ELR (cell line): ENCODE data around the gene ACOX2.
A peak's percentile ranks its signal among the peaks of the same experiment; 100 is the strongest.

Experiments used
- DNase-seq: peaks from one replicate; pipeline ENCODE4 v3.0.0-alpha.2; 2015; ENCODE audit warnings: low read depth

ACOX2 gene

DNA sequence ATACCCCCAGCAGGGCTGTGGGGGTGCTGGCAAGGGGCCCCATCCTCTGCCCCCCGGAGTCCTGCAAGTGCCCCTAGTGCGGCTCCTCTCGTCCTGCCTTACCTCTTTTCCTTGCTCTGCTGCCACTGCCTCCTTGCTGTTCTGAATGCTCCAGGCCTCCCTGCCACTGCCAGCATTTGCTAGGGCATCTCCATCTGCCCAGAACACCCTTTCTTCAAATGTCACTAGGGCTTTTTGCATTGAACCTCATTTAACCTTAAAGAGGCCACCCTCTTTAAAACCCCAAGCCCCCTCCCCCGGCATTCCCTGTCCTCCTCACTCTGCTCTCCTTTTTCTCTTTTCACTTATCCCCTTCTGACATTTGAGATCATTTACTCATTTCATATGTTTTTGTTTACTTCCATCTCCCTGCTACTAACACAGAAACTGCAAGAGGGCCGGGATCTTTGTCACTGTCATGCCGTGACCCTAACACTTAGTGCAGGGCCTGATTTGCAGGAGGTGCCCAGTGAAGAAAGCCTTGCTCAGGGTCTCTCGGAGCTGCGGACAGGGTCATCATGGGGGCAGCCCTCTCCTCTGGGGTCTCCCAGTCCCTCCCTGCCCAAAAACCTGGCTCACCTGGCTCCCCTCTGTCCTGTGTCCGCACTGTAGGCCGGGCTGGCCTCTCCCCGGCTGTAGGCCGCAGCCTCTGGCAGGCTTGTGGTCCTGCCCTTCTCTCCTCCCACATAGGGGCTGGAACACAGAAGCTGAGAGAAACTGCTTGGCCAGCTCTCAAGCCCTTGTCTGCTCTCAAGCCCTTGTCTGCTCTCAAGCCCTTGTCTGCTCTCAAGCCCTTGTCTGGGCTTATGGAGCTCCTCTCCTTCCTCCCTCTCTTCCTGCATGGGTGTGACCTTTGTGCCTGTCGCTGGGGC is at the start of gene ACOX2:
TSS of gene ACOX2 (minus strand) at position 690 of the 911 bp plus-strand sequence. CDS start 2,084 bp downstream, outside the sequence.
- DNase-seq, result no peak

DNA sequence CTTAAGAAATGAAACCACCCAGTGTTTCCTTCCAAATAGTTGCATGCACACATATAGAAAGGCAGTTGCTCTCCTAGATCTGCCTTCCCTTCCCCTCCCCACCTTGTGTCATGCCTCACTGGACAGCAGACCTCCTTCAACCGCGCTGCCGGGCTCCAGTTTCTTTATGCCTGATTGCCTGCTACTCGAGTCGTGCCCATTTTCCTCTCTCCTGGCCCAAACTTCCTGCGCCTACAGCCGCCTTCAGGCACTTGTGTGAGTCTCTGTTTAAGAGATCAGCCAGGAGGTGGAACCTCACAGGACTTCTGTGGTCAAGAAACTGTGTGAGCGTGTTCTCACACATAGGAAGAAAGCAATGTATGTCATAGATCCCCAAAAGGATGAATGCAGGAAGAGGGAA is 49.0 kb upstream of the ACOX2 start:
- DNase-seq, result no peak

DNA sequence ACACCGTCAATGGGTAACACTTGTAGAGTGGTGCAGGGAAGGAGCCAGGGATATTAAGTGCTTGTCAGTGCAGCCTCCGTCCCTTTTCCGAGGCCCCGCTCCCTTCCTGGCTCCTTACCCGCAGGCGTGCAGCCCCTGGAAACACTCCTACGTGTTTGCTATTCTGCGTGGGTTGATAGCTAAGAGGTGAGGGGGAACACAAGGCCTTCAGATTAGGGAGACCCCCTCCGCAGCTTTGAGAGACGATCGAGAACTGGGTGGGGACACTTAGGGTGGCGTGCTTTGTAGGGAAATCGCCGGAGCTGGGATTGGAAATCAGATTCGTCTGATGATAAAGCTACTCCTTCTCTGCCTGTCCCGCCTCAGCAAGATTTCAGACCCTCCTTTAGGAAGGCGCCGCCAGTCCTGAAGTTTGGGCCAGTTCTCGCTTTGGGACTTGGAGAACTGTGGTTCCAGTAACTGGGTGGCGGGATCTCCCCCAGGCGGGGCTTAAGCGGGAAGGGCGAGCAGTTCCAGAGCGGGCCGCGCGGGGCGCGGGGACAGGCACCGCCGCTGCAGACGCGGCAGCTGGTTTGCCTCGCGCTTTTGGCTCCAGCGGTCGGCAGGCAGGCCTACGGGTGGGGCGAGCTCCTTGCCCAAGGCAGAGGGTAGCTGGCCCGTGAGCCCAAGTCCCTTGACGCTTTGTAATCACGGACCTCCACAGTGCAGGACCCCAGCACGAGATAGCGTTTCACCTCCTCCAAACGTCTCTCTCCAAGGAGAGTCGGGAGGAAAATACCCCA is 48.2 kb upstream of the ACOX2 start:
- peak; percentile 80 for DNase-seq

DNA sequence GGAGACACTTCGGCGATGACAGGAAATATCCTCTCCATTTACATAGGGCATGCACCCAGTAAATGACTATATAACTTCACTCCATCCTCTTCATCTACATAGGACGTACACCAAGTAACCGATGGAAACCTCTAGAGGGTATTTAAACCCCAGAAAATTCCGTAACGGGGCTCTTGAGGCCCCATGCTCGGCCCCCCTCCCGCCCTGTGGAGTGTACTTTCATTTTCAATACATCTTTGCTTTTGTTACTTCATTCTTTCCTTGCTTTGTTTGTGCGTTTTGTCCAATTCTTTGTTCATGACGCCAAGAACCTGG is 47.7 kb upstream of the ACOX2 start:
- DNase-seq, result no peak

DNA sequence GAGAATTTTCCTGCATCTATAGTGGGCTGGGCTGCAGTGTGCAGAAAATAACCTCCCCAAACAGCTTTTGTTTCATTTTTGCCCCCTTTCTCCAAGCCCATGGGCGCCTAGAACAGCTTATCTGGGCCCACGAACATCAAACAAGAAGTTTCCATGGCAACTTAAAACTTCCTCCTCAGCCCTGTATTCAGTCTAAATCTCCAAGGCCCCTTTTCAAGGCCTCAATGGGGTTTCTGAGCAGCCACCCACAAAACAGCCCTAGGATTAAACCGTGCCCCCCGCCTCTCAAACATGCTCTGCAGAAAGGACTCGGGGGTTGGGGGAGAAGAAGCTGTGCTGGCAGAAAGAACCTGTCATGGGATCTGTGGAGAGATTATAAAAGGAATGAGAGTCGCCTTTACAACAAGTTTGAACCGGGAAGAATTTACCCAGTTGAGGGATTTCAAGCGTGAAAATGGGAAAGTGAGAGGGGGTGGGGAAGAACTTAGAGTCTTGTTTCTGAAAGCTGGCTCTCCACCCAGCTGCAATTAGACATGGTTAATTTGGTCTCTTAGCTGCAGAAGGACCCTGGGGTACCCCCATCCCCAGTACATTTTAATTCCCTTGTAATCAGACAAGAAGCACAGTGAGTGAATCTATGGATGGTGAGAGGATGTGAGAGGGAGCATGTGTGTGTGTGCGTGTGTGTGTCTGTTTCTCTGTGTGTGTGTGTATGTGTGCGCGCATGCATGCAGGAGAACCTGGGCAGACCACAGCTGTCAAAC is 44.5 kb upstream of the ACOX2 start:
- DNase-seq, result no peak

DNA sequence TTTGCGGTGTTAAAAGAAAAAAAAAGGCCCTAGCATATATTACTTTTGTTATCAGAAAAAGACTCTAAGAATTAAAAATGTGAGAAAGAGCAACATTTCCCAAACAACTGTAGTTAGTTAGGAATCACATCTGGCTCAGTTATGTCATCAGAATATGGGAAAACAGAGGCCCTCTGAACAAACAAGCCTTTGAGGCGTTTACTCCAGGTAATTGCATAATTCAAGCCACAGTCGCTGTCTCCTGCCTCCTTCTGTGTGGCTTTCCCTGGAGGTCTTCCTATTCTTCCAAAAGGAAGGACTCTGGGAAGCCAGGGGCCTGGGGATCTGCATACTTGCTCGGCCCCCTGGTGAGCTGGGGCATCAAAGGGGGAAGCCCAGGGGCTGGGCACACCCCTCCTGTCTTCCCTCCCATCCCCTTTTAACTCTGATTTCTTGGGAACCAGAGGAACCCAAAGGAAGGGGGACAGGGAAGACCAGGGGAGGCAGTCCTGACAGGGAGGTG is 43.9 kb upstream of the ACOX2 start:
- no peak for DNase-seq

DNA sequence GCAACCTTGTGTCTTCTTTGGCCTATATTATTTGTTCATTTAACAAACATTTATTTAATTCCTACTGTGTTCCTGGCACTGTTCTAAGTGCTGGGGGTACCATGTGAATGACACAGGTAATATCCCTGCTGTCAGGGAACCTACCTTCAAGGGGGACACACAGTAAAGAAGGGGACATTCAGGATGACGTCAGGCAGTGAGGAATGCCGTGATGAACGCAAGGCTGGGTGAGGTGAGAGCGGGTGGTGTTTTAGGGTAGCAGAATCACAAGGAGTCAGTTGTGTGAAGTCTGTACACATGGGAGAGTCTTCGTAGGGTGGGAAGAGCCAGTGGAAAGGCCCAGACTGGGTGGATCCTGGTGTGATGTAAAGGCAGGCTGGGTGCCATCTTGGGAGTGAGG is 41.9 kb upstream of the ACOX2 start:
- DNase-seq, result no peak

DNA sequence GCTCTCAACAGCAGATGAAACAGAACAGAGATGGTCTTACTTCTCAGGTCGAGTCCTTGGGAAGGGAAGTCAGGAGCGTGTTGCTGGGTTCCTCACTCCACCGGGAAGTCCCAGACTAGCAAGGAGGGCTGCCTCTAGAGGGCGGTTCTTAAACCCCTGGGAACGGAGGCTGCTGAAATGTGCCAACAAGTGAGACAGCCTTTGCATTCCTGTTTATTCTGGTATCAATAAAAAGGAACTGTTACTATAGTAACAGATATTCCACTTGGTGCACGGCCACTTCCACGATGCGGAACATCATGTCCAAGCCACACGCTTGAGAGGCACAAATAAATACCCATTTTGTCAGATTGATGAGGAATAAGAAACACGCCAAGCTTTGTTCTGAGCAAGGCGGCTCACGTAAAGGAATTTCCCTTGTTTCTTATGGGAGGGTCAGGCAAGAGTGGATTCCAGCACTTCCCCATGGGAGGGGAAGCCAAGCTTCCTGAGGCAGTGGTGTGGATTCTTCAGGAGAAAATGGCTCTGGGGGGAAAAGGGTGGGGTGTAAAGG is 40.4 kb upstream of the ACOX2 start, which contains the start of gene FAM107A:
TSS of gene FAM107A (minus strand) at position 123 of the 553 bp plus-strand sequence. CDS start 7,531 bp downstream, outside the sequence.
- peak; percentile 49 for DNase-seq

DNA sequence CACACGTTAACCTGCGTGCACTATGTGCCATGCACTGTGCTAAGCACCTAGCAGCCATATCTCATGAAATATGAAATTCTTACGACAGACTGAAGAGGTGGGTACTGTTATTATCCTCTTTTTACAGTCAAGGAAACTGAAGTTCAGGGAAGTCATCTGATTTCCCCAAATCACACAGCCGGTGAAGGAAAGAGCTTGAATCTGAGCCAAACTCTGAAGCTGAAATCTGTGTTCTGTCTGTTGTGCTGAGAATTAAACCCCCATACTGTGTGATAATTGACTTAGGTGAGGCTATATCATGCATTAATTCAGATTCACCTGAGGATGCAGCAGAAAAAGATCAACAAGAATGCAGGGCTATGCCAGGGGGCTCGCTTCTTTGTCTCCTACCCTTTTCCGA is 39.7 kb upstream of the ACOX2 start:
- no peak for DNase-seq

DNA sequence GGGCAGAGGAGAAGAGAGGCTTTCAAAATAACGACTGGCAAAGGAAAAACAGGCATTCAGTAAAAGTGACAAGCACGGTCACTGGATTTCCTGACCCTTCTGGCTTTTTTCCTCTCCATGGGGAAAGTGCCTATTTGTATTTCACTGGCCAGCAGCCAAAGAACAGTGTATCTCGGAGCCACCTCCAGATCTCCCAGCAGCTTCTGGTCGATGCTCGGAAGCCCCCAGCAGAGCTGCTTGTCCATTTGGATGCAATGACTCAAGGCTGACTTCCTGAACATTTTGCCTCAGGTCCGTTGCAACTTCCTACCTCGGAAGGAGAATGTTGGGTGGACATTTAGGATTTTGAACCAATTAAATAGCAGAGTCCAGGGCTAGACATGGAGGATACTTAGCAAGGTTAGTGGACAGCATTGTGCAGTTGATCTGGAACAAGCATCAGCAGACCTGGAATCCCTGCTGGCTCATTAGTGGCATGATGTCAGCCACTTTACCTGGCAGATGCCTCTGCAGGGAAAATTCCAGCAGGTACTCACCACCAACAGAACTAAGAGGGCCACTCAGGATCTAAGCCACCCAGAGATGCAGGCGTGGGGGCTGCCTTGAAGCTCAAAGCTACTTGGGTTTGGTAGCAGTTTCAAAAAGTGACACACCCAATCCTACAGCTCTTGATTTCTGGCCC is 39.1 kb upstream of the ACOX2 start:
- DNase-seq, result peak; percentile 44

DNA sequence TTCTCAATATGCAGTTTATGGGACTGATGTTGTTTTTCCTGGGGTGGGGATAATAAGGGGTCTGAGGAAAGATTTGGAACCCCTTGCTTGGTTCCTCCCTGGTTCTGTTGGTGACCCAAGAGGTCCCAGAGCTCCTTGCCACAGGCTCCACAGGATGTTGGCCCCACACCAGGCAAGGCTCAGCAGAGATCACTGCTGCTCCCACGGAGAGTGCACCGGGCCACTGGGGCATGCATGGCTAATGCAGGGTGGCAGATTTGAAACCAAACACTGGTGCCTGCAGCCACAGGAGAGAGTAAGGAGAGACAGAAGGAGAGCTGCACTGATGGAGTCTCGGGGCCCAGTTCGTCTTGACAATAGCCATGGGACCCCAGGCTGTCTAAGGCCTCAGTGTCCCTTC is 37.7 kb upstream of the ACOX2 start:
- DNase-seq, result no peak

DNA sequence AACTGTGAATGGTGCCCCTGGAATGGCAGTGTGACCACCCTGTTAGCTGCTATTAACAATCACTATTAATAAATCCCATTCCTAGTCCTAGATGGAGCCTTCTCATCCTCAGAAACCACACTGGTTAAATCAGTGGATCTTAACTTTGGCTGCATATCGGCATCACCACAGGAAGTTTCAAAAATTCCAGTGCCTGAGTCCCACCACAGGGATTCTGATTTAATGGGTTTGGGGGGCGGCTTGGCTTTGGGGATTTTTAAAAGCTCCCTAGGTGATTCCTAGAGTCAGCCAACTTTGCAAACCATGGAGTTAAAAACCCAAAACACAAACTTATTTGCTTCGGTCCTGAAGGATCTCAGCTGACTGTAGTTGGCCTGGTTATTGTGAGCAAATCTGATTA is 37.1 kb upstream of the ACOX2 start:
- DNase-seq, result no peak

DNA sequence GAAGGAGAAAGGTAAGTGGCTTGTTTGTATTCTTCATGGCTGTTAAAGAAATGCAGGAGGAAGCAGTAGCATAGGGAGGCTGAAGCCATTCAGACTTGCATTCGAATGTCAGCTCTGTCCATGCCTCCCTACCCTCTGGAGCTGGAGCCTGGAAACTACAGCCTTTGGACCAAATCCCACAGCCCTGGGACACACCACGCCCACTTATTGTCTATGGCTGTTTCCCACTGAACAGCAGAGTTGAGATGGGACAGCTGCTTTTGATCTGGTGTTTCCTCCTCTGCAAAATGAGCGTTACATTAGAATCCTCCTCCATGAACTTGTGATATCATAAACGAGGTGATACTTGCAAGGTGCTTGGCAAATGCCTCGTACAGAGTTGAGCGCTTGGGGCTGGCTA is 36.6 kb upstream of the ACOX2 start:
- no peak for DNase-seq

DNA sequence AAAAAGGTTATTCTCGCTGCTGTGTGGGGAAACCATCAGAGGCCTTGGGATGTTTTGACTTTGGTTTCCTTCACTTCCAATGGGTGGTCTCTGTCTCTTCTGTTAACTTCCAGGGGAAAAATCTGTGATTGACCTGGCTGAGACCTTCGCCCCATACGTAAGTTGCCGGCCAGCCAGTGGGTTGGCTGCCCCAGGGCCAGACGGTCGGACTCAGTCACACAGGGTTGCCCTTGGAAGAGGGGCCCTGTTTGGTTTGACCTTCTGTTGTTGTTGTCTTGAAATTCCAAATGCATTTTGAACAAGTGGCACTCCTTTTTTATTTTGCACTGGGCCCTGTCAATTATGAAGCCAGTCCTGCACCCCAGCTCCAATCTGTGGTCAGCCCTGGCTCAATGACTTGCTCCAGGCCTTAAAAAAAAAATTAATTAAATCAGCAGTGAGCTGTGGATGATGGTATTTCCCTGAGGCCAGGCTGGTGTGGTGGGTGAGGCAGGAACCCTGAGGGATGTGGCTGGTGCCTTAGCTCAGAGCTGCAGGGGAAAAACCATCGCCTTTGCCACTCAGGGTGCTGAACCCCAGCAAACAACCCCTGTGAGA is 35.7 kb upstream of the ACOX2 start:
- DNase-seq, result peak; percentile 28

DNA sequence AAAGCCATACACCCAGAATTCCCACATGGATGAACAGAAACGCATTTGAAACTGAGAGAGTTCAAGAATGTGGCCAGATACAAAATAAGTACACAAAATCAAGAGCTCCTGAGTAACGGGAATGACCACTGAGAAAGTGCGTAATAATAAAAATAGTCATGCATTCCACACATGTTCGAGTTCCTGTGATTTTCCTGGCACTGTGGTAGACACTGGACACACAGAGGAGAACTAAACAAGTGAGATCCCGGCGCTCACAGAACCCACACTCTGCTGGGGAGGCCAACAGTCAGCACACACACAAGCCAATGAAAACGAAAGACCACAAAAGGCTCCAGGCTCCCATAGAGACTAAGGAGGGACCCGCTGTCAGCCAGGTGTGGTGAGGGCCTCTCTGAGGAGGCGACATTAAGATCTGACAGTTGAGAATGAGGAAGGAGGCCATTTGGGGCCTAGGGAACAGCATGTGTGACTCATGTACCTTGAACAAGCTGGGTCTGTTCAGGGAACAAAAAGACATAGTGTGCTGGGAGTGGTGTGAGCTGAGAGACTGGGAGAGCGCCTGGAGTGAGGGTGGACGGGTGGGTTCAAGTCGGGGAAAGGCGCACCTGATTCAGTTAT is 35.1 kb upstream of the ACOX2 start:
- no peak for DNase-seq

DNA sequence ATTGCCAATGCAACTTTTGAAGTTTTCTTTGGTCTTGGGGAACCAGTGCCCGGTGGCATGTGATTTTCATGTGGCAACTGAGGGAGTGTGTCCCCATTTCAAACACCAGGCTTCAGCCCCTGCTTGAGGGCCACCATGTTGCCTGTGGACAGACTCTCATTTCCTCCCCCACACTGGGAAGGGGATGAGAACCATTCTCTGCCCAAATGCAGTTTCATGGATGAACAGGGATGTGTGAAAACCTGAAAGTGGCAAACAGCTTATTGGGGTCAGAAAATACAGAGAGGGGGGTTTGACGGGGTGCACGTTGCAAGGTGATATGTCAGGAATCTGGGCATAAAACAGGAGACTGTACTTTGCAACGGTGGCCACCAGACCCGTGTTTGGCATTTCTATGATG is 33.9 kb upstream of the ACOX2 start:
- DNase-seq, result no peak

DNA sequence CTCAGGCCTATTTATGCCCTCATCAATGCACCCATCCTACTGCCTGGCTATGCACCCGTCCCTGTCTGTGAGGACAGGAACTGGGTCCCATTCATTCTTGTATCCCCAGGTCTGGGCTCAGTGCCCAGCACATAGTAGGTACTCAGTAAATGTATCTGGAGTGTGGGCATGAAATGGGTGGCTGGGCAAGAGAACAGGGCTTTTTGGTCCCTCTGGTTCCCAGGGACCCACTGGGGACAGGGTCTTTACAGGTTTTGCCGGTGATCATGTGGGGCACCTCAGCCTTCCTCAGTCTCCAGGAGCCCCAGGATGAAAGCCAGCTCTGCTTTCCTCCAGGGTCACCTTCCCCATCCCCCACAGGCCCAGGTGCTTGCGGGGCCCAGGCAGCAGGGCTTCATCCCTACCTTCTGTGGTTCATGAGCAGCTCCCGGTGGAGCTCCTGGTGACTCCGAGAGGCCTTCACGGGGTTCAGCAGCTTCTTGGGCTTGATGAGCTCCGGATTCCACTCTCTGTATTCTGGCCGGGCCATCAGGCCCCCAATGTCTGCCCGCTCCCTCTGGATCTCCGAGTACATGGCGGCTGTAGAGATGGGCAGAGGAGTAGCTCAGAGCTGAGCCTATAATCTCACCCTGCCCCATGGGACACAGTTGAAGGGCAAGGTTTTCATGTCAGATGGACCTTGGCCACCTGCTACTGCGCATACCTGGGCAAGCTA is 32.5 kb upstream of the ACOX2 start:
- no peak for DNase-seq

DNA sequence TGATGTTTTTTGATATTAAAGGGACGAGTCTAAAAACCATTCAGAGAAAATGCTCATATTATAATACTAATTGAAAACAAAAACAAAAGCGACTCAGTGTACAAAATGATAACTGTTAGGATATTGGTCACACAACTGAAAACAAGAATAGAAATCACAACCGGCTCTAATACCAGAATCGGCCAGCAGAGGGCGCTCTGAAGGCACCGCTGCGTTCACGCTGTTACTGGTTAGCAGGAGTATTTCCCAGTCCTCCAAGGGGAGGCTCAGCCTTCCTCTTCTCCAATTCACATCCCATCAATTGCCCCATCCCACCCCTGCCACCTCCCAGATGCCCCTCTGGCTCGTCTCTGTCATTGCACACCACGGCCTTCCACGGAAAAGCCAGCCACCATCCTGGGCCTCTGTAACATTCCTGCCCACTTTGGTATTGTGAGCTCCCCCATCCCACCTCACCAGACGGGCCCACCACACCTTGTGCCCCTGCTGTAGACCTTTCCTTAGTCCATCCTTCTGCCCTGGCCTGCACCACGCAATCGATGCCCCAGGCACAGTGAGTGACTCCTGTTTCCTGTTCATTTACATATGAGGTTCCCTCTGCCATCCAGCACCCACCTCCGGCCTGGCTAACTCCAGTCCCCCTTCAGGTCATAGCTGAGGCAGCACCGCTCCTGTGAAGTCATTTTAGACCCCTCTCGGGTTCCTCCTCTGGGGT is 31.7 kb upstream of the ACOX2 start:
- peak; percentile 70 for DNase-seq

DNA sequence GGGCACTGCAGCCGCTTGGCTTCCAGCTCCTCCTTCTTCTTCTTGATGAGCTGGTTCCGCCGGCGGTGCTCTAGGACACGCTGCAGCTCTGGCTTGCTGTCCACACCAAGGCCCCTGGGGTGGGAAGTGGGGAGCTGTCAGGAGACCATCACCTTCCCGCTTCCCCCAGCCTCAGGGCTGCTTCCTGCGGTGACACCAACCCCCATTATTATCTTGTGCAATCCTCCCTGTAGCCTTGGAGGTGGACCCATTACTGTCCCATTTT is 30.2 kb upstream of the ACOX2 start:
- no peak for DNase-seq
